H9 (cell line): ENCODE data around the gene TAS2R50. TPM values are rescaled to one million over a fixed set of nuclear protein-coding genes. Genes with fewer than 3 reads are reported as not detected.

Experiments used
- DNase-seq: peaks from one replicate; pipeline ENCODE4 v3.0.0-alpha.2; 2017
- H2AFZ ChIP-seq: one replicate; pipeline ENCODE4 v1.6.1; 2013; ENCODE audit warnings: mild to moderate bottlenecking, low read length, control low read depth, moderate library complexity
- H2AK5ac ChIP-seq: 2 replicates; pipeline ENCODE4 v1.6.1; 2013; ENCODE audit warnings: low read length, control low read depth, mixed read lengths; ENCODE audit not compliant: insufficient read length
- H2BK120ac ChIP-seq: one replicate; pipeline ENCODE4 v1.6.1; 2013; ENCODE audit warnings: low read depth, mild to moderate bottlenecking, low read length, control low read depth, inconsistent platforms; ENCODE audit not compliant: poor library complexity, severe bottlenecking
- H2BK12ac ChIP-seq: 2 replicates; pipeline ENCODE4 v1.6.1; 2013; ENCODE audit warnings: low read length, control low read depth, mixed read lengths, low read depth; ENCODE audit not compliant: insufficient read length
- H2BK15ac ChIP-seq: 2 replicates; pipeline ENCODE4 v1.6.1; 2013; ENCODE audit warnings: low read depth, low read length, control low read depth
- H2BK20ac ChIP-seq: one replicate; pipeline ENCODE4 v1.6.1; 2013; ENCODE audit warnings: low read depth, mild to moderate bottlenecking, low read length, control low read depth, inconsistent platforms; ENCODE audit not compliant: poor library complexity, severe bottlenecking
- H2BK5ac ChIP-seq: 2 replicates; pipeline ENCODE4 v1.6.1; 2013; ENCODE audit warnings: low read length, control low read depth, mixed read lengths; ENCODE audit not compliant: insufficient read length
- H3K14ac ChIP-seq: 2 replicates; pipeline ENCODE4 v1.6.1; 2013; ENCODE audit warnings: low read length, control low read depth; ENCODE audit not compliant: insufficient read depth
- H3K18ac ChIP-seq: 2 replicates; pipeline ENCODE4 v1.6.1; 2013; ENCODE audit warnings: low read depth, mild to moderate bottlenecking, mixed read lengths, low read length, control low read depth; ENCODE audit not compliant: insufficient read length
- H3K23ac ChIP-seq: 2 replicates; pipeline ENCODE4 v1.6.1; 2013; ENCODE audit warnings: low read length, control low read depth, mixed read lengths, low read depth; ENCODE audit not compliant: insufficient read length
- H3K23me2 ChIP-seq: 2 replicates; pipeline ENCODE4 v1.6.1; 2013; ENCODE audit warnings: low read depth, mild to moderate bottlenecking, mixed read lengths, low read length, control low read depth; ENCODE audit not compliant: insufficient read length, poor library complexity, severe bottlenecking
- H3K27ac ChIP-seq: 2 replicates; pipeline ENCODE4 v1.5.1; 2013; ENCODE audit warnings: low read length, control low read depth, mixed read lengths, low read depth; ENCODE audit not compliant: insufficient read length
- H3K27me3 ChIP-seq: 2 replicates; pipeline ENCODE4 v1.6.1; 2013; ENCODE audit warnings: low read length, control low read depth, inconsistent platforms; ENCODE audit not compliant: insufficient read depth
- H3K4ac ChIP-seq: 2 replicates; pipeline ENCODE4 v1.6.1; 2013; ENCODE audit warnings: low read depth, mild to moderate bottlenecking, control low read depth, inconsistent platforms, low read length, moderate library complexity
- H3K4me1 ChIP-seq: 2 replicates; pipeline ENCODE4 v1.6.1; 2013; ENCODE audit warnings: low read length, control low read depth, inconsistent platforms; ENCODE audit not compliant: insufficient read depth
- H3K4me2 ChIP-seq: 2 replicates; pipeline ENCODE4 v1.6.1; 2013; ENCODE audit warnings: low read length, control low read depth, mixed read lengths; ENCODE audit not compliant: insufficient read length, insufficient read depth
- H3K56ac ChIP-seq: 2 replicates; pipeline ENCODE4 v1.6.1; 2013; ENCODE audit warnings: low read depth, mild to moderate bottlenecking, mixed read lengths, low read length, control low read depth; ENCODE audit not compliant: insufficient read length
- H3K79me1 ChIP-seq: 2 replicates; pipeline ENCODE4 v1.6.1; 2013; ENCODE audit warnings: low read depth, mild to moderate bottlenecking, moderate library complexity, low read length, control low read depth, inconsistent platforms; ENCODE audit not compliant: insufficient read depth, poor library complexity, severe bottlenecking
- H3K79me2 ChIP-seq: 2 replicates; pipeline ENCODE4 v1.6.1; 2013; ENCODE audit warnings: low read length, control low read depth, inconsistent platforms; ENCODE audit not compliant: insufficient read depth
- H3K9ac ChIP-seq: 2 replicates; pipeline ENCODE4 v1.6.1; 2013; ENCODE audit warnings: low read length, control low read depth, mixed read lengths; ENCODE audit not compliant: insufficient read length; ENCODE audit errors: extremely low read depth
- H3K9me3 ChIP-seq: one replicate; pipeline ENCODE4 v1.6.1; 2013; ENCODE audit warnings: low read depth, low read length, inconsistent platforms; ENCODE audit not compliant: control insufficient read depth
- H3T11ph ChIP-seq: one replicate; pipeline ENCODE4 v1.6.1; 2013; ENCODE audit warnings: mild to moderate bottlenecking, low read length, control low read depth, inconsistent platforms
- H4K20me1 ChIP-seq: one replicate; pipeline ENCODE4 v1.6.1; 2013; ENCODE audit not compliant: control insufficient read depth, insufficient read length, insufficient read depth
- H4K5ac ChIP-seq: 2 replicates; pipeline ENCODE4 v1.6.1; 2013; ENCODE audit warnings: low read depth, mild to moderate bottlenecking, mixed read lengths, low read length, control low read depth; ENCODE audit not compliant: insufficient read length
- H4K8ac ChIP-seq: replicated peaks from 2 replicates; pipeline ENCODE4 v1.6.1; 2013; ENCODE audit warnings: low read length, control low read depth, mixed read lengths, low read depth; ENCODE audit not compliant: insufficient read length
- H4K91ac ChIP-seq: 2 replicates; pipeline ENCODE4 v1.6.1; 2013; ENCODE audit warnings: low read depth, mild to moderate bottlenecking, moderate library complexity, mixed read lengths, low read length, control low read depth; ENCODE audit not compliant: insufficient read length
- H3K27ac Mint-ChIP-seq, 3 experiments: 2 replicates in 2 of 3; 3 replicates in 1 of 3; pipeline ENCODE4 v1.8.0; 2020 to 2021; ENCODE audit warnings: mixed read lengths in 3 of 3, mild to moderate bottlenecking in 1 of 3, moderate library complexity in 1 of 3
- H3K27me3 Mint-ChIP-seq: 2 replicates; pipeline ENCODE4 v1.8.0; 2021; ENCODE audit warnings: low read depth, mild to moderate bottlenecking, moderate library complexity, mixed read lengths
- H3K36me3 Mint-ChIP-seq, 3 experiments: 2 replicates in 2 of 3; 3 replicates in 1 of 3; pipeline ENCODE4 v1.8.0; 2020 to 2021; ENCODE audit warnings: low read depth in 3 of 3, mixed read lengths in 3 of 3; ENCODE audit not compliant: insufficient read depth in 1 of 3
- H3K4me1 Mint-ChIP-seq, 2 experiments: 2 replicates each; pipeline ENCODE4 v1.8.0; 2020; ENCODE audit warnings: mixed read lengths in 2 of 2
- H3K4me3 Mint-ChIP-seq, 2 experiments: 2 replicates in 1 of 2; 3 replicates in 1 of 2; pipeline ENCODE4 v1.8.0; 2020 to 2021; ENCODE audit warnings: mild to moderate bottlenecking in 2 of 2, mixed read lengths in 2 of 2, moderate library complexity in 1 of 2
- H3K9me3 Mint-ChIP-seq, 2 experiments: 2 replicates in 1 of 2; 3 replicates in 1 of 2; pipeline ENCODE4 v1.8.0; 2020; ENCODE audit warnings: mild to moderate bottlenecking in 2 of 2, mixed read lengths in 2 of 2, moderate library complexity in 1 of 2
- WGBS: extraction: QIAGEN DNeasy Blood & Tissue Kit; methylation state at CpG from one replicate; pipeline ENCODE4 v1.1.7; 2013; ENCODE audit warnings: missing lambda C conversion rate, low lambda C conversion rate, mixed read lengths; ENCODE audit not compliant: insufficient read length; ENCODE audit errors: extremely low coverage; 5-methylcytosine and 5-hydroxymethylcytosine counted together
- total RNA-seq: library from RNA; stranded (reverse); gene quantifications from 2 replicates; pipeline ENCODE4 v1.2.1, GENCODE V29; 2021
- TF ChIP-seq, protein P1 (sequence below): fragments of 200-600 bp; sonication (generic); conservative IDR thresholded peaks from 3 replicates; pipeline ENCODE4 v1.8.0; 2021; ENCODE audit warnings: antibody characterized with exemption, mild to moderate bottlenecking

Gene TAS2R50
- total RNA-seq, 1 experiment from 2014 or later, result 0.77 TPM

DNA sequence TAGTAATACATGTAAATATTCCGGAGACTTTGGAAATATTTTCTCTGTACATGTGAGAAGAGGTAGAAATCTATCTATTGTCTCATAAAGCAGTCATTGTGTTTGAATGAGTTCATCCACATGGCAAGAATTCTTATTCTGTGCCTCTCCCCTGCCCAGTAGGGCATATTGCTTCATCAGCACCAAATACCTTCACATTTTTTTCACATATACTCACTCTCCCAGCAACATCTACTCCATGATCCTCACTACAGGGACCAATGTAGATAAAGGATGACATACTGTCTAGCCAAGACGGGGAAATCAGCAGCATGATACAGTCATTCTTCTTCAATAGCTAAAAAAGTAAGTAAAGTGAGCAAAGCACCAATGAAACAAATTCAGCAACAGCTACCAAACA, 46.3 kb downstream of the TAS2R50 start:
- Histone ChIP-seq H2AK5ac (no peak overlapping the region), H2BK5ac (no peak overlapping the region), H4K8ac (no peak overlapping the region), H3K23me2 (no peaks in the 10 kb centered on the region), H4K20me1 (no peaks in the 10 kb centered on the region), H3K27ac (no peak overlapping the region), H2BK15ac (no peak overlapping the region), H3K4me1 (peaks cover 2% of the 10 kb centered on the region; the same call in 1 of the 2 replicates), H2BK20ac (no peak overlapping the region), H3K9ac (no peak overlapping the region), H3K79me1 (no peaks in the 10 kb centered on the region), H3K23ac (no peak overlapping the region), H3K27me3 (no peaks in the 10 kb centered on the region), H3K56ac (no peak overlapping the region), H3K4ac (no peak overlapping the region), H4K91ac (no peak overlapping the region), H3K9me3 (no peaks in the 10 kb centered on the region), H2BK12ac (no peak overlapping the region), H2AFZ (no peak overlapping the region), H3T11ph (no peak overlapping the region), H4K5ac (no peak overlapping the region), H3K4me2 (no peak overlapping the region), H2BK120ac (no peak overlapping the region), H3K14ac (no peak overlapping the region), H3K18ac (no peak overlapping the region), H3K79me2 (no peaks in the 10 kb centered on the region)
- no peak overlapping the region for H3K4me3 Mint-ChIP-seq
- no peak overlapping the region for H3K27ac Mint-ChIP-seq
- TF ChIP-seq, protein P1, sequence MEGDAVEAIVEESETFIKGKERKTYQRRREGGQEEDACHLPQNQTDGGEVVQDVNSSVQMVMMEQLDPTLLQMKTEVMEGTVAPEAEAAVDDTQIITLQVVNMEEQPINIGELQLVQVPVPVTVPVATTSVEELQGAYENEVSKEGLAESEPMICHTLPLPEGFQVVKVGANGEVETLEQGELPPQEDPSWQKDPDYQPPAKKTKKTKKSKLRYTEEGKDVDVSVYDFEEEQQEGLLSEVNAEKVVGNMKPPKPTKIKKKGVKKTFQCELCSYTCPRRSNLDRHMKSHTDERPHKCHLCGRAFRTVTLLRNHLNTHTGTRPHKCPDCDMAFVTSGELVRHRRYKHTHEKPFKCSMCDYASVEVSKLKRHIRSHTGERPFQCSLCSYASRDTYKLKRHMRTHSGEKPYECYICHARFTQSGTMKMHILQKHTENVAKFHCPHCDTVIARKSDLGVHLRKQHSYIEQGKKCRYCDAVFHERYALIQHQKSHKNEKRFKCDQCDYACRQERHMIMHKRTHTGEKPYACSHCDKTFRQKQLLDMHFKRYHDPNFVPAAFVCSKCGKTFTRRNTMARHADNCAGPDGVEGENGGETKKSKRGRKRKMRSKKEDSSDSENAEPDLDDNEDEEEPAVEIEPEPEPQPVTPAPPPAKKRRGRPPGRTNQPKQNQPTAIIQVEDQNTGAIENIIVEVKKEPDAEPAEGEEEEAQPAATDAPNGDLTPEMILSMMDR, result no peak
- peaks cover 15 to 31% (median 25%) of the 10 kb centered on the region in 3 experiments for H3K36me3 Mint-ChIP-seq
- peaks cover 21% of the 10 kb centered on the region in 2 experiments for H3K9me3 Mint-ChIP-seq
- no CpG with 5 or more reads among the region's 2 CpGs for WGBS
- H3K27me3 Mint-ChIP-seq, result no peaks in the 10 kb centered on the region
- H3K4me1 Mint-ChIP-seq, result peaks cover 21 to 28% of the 10 kb centered on the region in 2 experiments
- DNase-seq, result no peak
